Measurements from ENCODE around the gene H2BK1. TPM values are rescaled to one million over a fixed set of nuclear protein-coding genes. Genes with fewer than 3 reads are reported as not detected.

Gene H2BK1
- total and polyA plus RNA-seq, 7 experiments from 2014 or later: 1.8 to 6.4 (median 1.9) TPM; not detected in 2

- no peaks in the 10 kb centered on the region for H3K27me3 ChIP-seq (ENCODE audit: control insufficient read depth in 2 of 2, insufficient read depth in 2 of 2, low read length in 2 of 2)
- intact Hi-C loops (cut with micrococcal nuclease): loop anchor here (1.0 to 10.0 kb wide), 7 partner anchors 9 to 1609 kb away; partner anchors contain the start of gene ZNF467 (in 1 of the 2)
- peak overlapping the region; percentile 85 for H3K27ac ChIP-seq (ENCODE audit: low read depth, low read length)
These were observed 23.5 kb upstream of the H2BK1 start for GRCh38 chr7:151233804-151234203.

GRCh38 chr7:151232917-151233701, 22.8 kb upstream of the H2BK1 start:
- peak overlapping the region; percentile 87 to 99 (median 95) for H3K27ac Mint-ChIP-seq
- intact Hi-C loops (cut with micrococcal nuclease): loop anchor here (1.0 to 10.0 kb wide), 8 partner anchors 10 to 1608 kb away; partner anchors contain the start of gene ZNF467 (in 1 of the 2)
- ChIA-PET POLR2A (interaction anchor here (0.6 to 2.0 kb wide), 4 partner anchors 11 to 215 kb away, joined by 4 to 10 read pairs (median 4); no protein-coding TSS in a partner anchor), CTCF (interaction anchor here (1.2 kb wide), 1 partner anchor 11 kb away, joined by 4 read pairs; no protein-coding TSS in a partner anchor)
- no peaks in the 10 kb centered on the region for H3K9me3 Mint-ChIP-seq
- no peaks in the 10 kb centered on the region for H3K27me3 ChIP-seq (ENCODE audit: control insufficient read depth in 2 of 2, insufficient read depth in 2 of 2, low read length in 2 of 2)
- H3K27ac ChIP-seq (ENCODE audit: low read depth, low read length): peak overlapping the region; percentile 85
- H3K4me3 Mint-ChIP-seq: peak overlapping the region; percentile 93 to 100 (median 98)
- peaks cover 29 to 39% (median 34%) of the 10 kb centered on the region in 7 donors for H3K4me1 Mint-ChIP-seq
- H3K27me3 Mint-ChIP-seq: peaks cover 0 to 6% (median 0%) of the 10 kb centered on the region in 5 donors
- H3K9me3 ChIP-seq (ENCODE audit: control insufficient read depth in 2 of 3, low read length in 3 of 3): no peaks in the 10 kb centered on the region
- DNase-seq (peak in 6 of 9 donors; percentile 18 to 70 (median 36)), ATAC-seq (peak; percentile 73)
- peaks cover 18 to 19% of the 10 kb centered on the region in 2 donors for H3K4me1 ChIP-seq (ENCODE audit: control insufficient read depth in 2 of 2, insufficient read depth in 2 of 2, low read length in 2 of 2)
- peaks cover 3 to 36% (median 5%) of the 10 kb centered on the region in 3 experiments for H3K36me3 ChIP-seq (ENCODE audit: control insufficient read depth in 2 of 3, insufficient read depth in 3 of 3, low read length in 3 of 3)
- peaks cover 3 to 13% (median 5%) of the 10 kb centered on the region in 5 donors for H3K36me3 Mint-ChIP-seq
- peak overlapping the region; percentile 90 for H3K4me3 ChIP-seq (ENCODE audit: low read length)

More at GRCh38 chr7:151233804-151234203, 23.5 kb upstream of the H2BK1 start:
- H3K27ac Mint-ChIP-seq: peak overlapping the region; percentile 87 to 99 (median 95)
- H3K27me3 Mint-ChIP-seq: peaks cover 0 to 6% (median 0%) of the 10 kb centered on the region in 5 donors
- ChIA-PET CTCF (interaction anchor here (1.2 kb wide), 1 partner anchor 10 kb away, joined by 4 read pairs; no protein-coding TSS in a partner anchor), POLR2A (no interaction called here)
- peak overlapping the region; percentile 93 to 100 (median 98) for H3K4me3 Mint-ChIP-seq
- H3K4me1 Mint-ChIP-seq: peaks cover 29 to 36% (median 32%) of the 10 kb centered on the region in 7 donors
- no peaks in the 10 kb centered on the region for H3K9me3 ChIP-seq (ENCODE audit: control insufficient read depth in 2 of 3, low read length in 3 of 3)
- peaks cover 18 to 19% of the 10 kb centered on the region in 2 donors for H3K4me1 ChIP-seq (ENCODE audit: control insufficient read depth in 2 of 2, insufficient read depth in 2 of 2, low read length in 2 of 2)
- peak overlapping the region; percentile 90 for H3K4me3 ChIP-seq (ENCODE audit: low read length)
- ATAC-seq (no peak), DNase-seq (no peak)
- H3K9me3 Mint-ChIP-seq: no peaks in the 10 kb centered on the region
- H3K36me3 ChIP-seq (ENCODE audit: control insufficient read depth in 2 of 3, insufficient read depth in 3 of 3, low read length in 3 of 3): peaks cover 3 to 42% (median 5%) of the 10 kb centered on the region in 3 experiments
- H3K36me3 Mint-ChIP-seq: peaks cover 3 to 13% (median 5%) of the 10 kb centered on the region in 5 donors

- intact Hi-C loops (cut with micrococcal nuclease): loop anchor here (1.0 to 10.0 kb wide), 7 partner anchors 12 to 1608 kb away; partner anchors contain the start of gene ZNF467 (in 1 of the 2)
- ATAC-seq (peak; percentile 94), DNase-seq (peak; percentile 74 to 91 (median 84))
- Mint-ChIP-seq H3K27ac (peak within 1 kb of the TSS; percentile 87 to 99 (median 98)), H3K4me1 (peaks cover 30 to 45% (median 39%) of the 10 kb centered on the region in 7 donors), H3K36me3 (peaks cover 3 to 13% (median 5%) of the 10 kb centered on the region in 5 donors), H3K9me3 (no peaks in the 10 kb centered on the region), H3K27me3 (peaks cover 0 to 6% (median 0%) of the 10 kb centered on the region in 5 donors), H3K4me3 (peak within 1 kb of the TSS; percentile 93 to 100 (median 98))
- peaks cover 19 to 23% of the 10 kb centered on the region in 2 donors for H3K4me1 ChIP-seq (ENCODE audit: control insufficient read depth in 2 of 2, insufficient read depth in 2 of 2, low read length in 2 of 2)
- CTCF ChIA-PET: interaction anchor here (0.5 kb wide), 1 partner anchor 211 kb away, joined by 3 read pairs; no protein-coding TSS in a partner anchor
- no peaks in the 10 kb centered on the region for H3K9me3 ChIP-seq (ENCODE audit: control insufficient read depth in 2 of 3, low read length in 3 of 3)
- POLR2A ChIA-PET: interaction anchor here (0.6 to 2.0 kb wide), 4 partner anchors 12 to 214 kb away, joined by 4 to 10 read pairs (median 4); no protein-coding TSS in a partner anchor
- H3K4me3 ChIP-seq (ENCODE audit: low read length): peak within 1 kb of the TSS; percentile 90
- H3K27me3 ChIP-seq (ENCODE audit: control insufficient read depth in 2 of 2, insufficient read depth in 2 of 2, low read length in 2 of 2): no peaks in the 10 kb centered on the region
- peak within 1 kb of the TSS; percentile 85 for H3K27ac ChIP-seq (ENCODE audit: low read depth, low read length)
- H3K36me3 ChIP-seq (ENCODE audit: control insufficient read depth in 2 of 3, insufficient read depth in 3 of 3, low read length in 3 of 3): peaks cover 3 to 28% (median 5%) of the 10 kb centered on the region in 3 experiments
These were observed 22.0 kb upstream of the H2BK1 start, which contains the start of gene CHPF2 for GRCh38 chr7:151232091-151232916. Gene CHPF2 (plus strand): TSS chr7:151232483. CDS start chr7:151234012, 1,529 bp downstream.

- peak overlapping the region in 9 of 10 donors; percentile 17 to 99 (median 97) for H3K4me3 Mint-ChIP-seq
- ATAC-seq (no peak), DNase-seq (no peak)
- H3K9me3 Mint-ChIP-seq: no peaks in the 10 kb centered on the region
- Histone ChIP-seq H3K27ac (ENCODE audit: low read depth, low read length) (no peak overlapping the region), H3K9me3 (ENCODE audit: control insufficient read depth in 2 of 3, low read length in 3 of 3) (no peaks in the 10 kb centered on the region), H3K27me3 (ENCODE audit: control insufficient read depth in 2 of 2, insufficient read depth in 2 of 2, low read length in 2 of 2) (no peaks in the 10 kb centered on the region), H3K36me3 (ENCODE audit: control insufficient read depth in 2 of 3, insufficient read depth in 3 of 3, low read length in 3 of 3) (peaks cover 0 to 16% (median 0%) of the 10 kb centered on the region in 3 experiments), H3K4me1 (ENCODE audit: control insufficient read depth in 2 of 2, insufficient read depth in 2 of 2, low read length in 2 of 2) (peaks cover 23 to 26% of the 10 kb centered on the region in 2 donors), H3K4me3 (ENCODE audit: low read length) (no peak overlapping the region)
- intact Hi-C loops (cut with micrococcal nuclease): loop anchor here (5.0 to 10.0 kb wide), 4 partner anchors 71 to 1456 kb away; partner anchors contain the start of gene ZNF467 (in 1 of the 2)
- POLR2A ChIA-PET: interaction anchor here (2.0 kb wide), 1 partner anchor 13 kb away, joined by 10 read pairs; no protein-coding TSS in a partner anchor
- H3K27me3 Mint-ChIP-seq: peaks cover 0 to 6% (median 0%) of the 10 kb centered on the region in 5 donors
- CTCF ChIA-PET: no interaction called here
- H3K4me1 Mint-ChIP-seq: peaks cover 36 to 57% (median 47%) of the 10 kb centered on the region in 7 donors
- peak overlapping the region in 3 of 9 donors; percentile 33 to 97 (median 87) for H3K27ac Mint-ChIP-seq
- H3K36me3 Mint-ChIP-seq: peaks cover 0 to 5% (median 0%) of the 10 kb centered on the region in 5 donors
These were observed 20.8 kb upstream of the H2BK1 start for GRCh38 chr7:151231080-151231479.

GRCh38 chr7:151229249-151229648, 19.0 kb upstream of the H2BK1 start:
- no peak for DNase-seq
- no peak overlapping the region for H3K27ac Mint-ChIP-seq
- H3K9me3 Mint-ChIP-seq: no peaks in the 10 kb centered on the region
- ChIA-PET POLR2A (interaction anchor here (0.6 to 0.7 kb wide), 2 partner anchors 18 to 855 kb away, joined by 3 to 4 read pairs; no protein-coding TSS in a partner anchor), CTCF (interaction anchor here (0.7 kb wide), 1 partner anchor 18 kb away, joined by 4 read pairs; no protein-coding TSS in a partner anchor)
- H3K4me3 Mint-ChIP-seq: peak overlapping the region in 1 of 10 donors; percentile 13
- peaks cover 42 to 67% (median 57%) of the 10 kb centered on the region in 7 donors for H3K4me1 Mint-ChIP-seq
- H3K9me3 ChIP-seq (ENCODE audit: control insufficient read depth in 2 of 3, low read length in 3 of 3): no peaks in the 10 kb centered on the region
- no peaks in the 10 kb centered on the region for H3K27me3 ChIP-seq (ENCODE audit: control insufficient read depth in 2 of 2, insufficient read depth in 2 of 2, low read length in 2 of 2)
- H3K27me3 Mint-ChIP-seq: peaks cover 0 to 6% (median 0%) of the 10 kb centered on the region in 5 donors
- H3K27ac ChIP-seq (ENCODE audit: low read depth, low read length): no peak overlapping the region
- intact Hi-C loops (cut with micrococcal nuclease): loop anchor here (5.0 to 10.0 kb wide), 5 partner anchors 217 to 1964 kb away; partner anchors contain the start of genes KMT2C (in 1 of the 2), RHEB (in 1 of the 2) and ZNF783 (in 1 of the 2)
- peaks cover 26 to 38% of the 10 kb centered on the region in 2 donors for H3K4me1 ChIP-seq (ENCODE audit: control insufficient read depth in 2 of 2, insufficient read depth in 2 of 2, low read length in 2 of 2)
- peaks cover 0 to 14% (median 0%) of the 10 kb centered on the region in 3 experiments for H3K36me3 ChIP-seq (ENCODE audit: control insufficient read depth in 2 of 3, insufficient read depth in 3 of 3, low read length in 3 of 3)
- no peak overlapping the region for H3K4me3 ChIP-seq (ENCODE audit: low read length)
- no peak for ATAC-seq
- H3K36me3 Mint-ChIP-seq: peaks cover 5 to 14% (median 9%) of the 10 kb centered on the region in 5 donors
